HepG2 (cell line): ENCODE measurements around the gene DAB1. TPM values are rescaled to one million over a fixed set of nuclear protein-coding genes. Genes with fewer than 3 reads are reported as not detected.

Source experiments
- HHEX ChIP-seq: IDR thresholded peaks from 2 replicates; pipeline ENCODE4 v1.6.1; 2016; ENCODE audit warnings: control low read depth
- KMT2B ChIP-seq: IDR thresholded peaks from 2 replicates; pipeline ENCODE4 v1.6.1; 2016; ENCODE audit warnings: missing genetic modification reagents, missing compliant biosample characterization
- NR1H2 ChIP-seq: sonication (generic); formaldehyde crosslinking; IDR thresholded peaks from 2 replicates; pipeline ENCODE4 v1.8.1; 2022; ENCODE audit warnings: low read depth, missing genetic modification reagents, borderline replicate concordance
- RCOR2 ChIP-seq: IDR thresholded peaks from 2 replicates; pipeline ENCODE4 v1.6.1; 2016; ENCODE audit warnings: missing biosample characterization, missing genetic modification reagents
- SALL1 ChIP-seq: sonication (generic); formaldehyde crosslinking; IDR thresholded peaks from 2 replicates; pipeline ENCODE4 v1.8.0; 2022; ENCODE audit warnings: mild to moderate bottlenecking, missing genetic modification reagents
- SMAD3 ChIP-seq: sonication (generic); formaldehyde crosslinking; IDR thresholded peaks from 2 replicates; pipeline ENCODE4 v1.4.0; 2020; ENCODE audit warnings: missing genetic modification reagents
- TCF7L2 ChIP-seq: IDR thresholded peaks from 2 replicates; pipeline ENCODE4 v1.6.1; 2011; ENCODE audit warnings: mild to moderate bottlenecking, low read depth, low read length, moderate library complexity
- ZBTB3 ChIP-seq: sonication (generic); formaldehyde crosslinking; IDR thresholded peaks from 2 replicates; pipeline ENCODE4 v1.4.0; 2020; ENCODE audit warnings: low read depth, mild to moderate bottlenecking, moderate library complexity, missing genetic modification reagents, borderline replicate concordance
- ZFP82 ChIP-seq: sonication (generic); formaldehyde crosslinking; IDR thresholded peaks from 2 replicates; pipeline ENCODE4 v1.5.1; 2020; ENCODE audit warnings: mild to moderate bottlenecking, missing genetic modification reagents, borderline replicate concordance
- ZNF550 ChIP-seq: sonication (generic); formaldehyde crosslinking; IDR thresholded peaks from 2 replicates; pipeline ENCODE4 v1.4.0; 2020; ENCODE audit warnings: mild to moderate bottlenecking, missing genetic modification reagents, borderline replicate concordance
- ZNF619 ChIP-seq: sonication (generic); formaldehyde crosslinking; IDR thresholded peaks from 2 replicates; pipeline ENCODE4 v1.4.0; 2020; ENCODE audit warnings: mild to moderate bottlenecking, missing genetic modification reagents
- polyA plus RNA-seq, 8 experiments: library from polyadenylated mRNA; depleted of rRNA in 3 of 8; stranded (reverse) in 7 of 8; unstranded in 1 of 8; fragments of >200 nt; fragmentation: Illumina TruSeq in 4 of 8; extraction: Trizol in 4 of 8; gene quantifications; 2 replicates each; pipeline versions ENCODE4 v1.2.1 to v1.2.3, GENCODE V29; 2011 to 2016; ENCODE audit warnings: low read depth in 4 of 8, missing spikeins in 1 of 8, mixed read lengths in 1 of 8; ENCODE audit not compliant: insufficient read depth in 1 of 8
- total RNA-seq, 5 experiments: library from RNA; depleted of rRNA; stranded (reverse); fragments of >200 nt; fragmentation: Illumina TruSeq; extraction: Trizol; gene quantifications; 2 replicates each; pipeline ENCODE4 v1.2.3, GENCODE V29; 2016; ENCODE audit warnings: low read depth in 1 of 5
- TF ChIP-seq, protein P1 (sequence below): sonication (generic); formaldehyde crosslinking; IDR thresholded peaks from 2 replicates; pipeline ENCODE4 v1.4.0; 2020; ENCODE audit warnings: low read depth, missing genetic modification reagents
- TF ChIP-seq, protein P2 (sequence below): sonication (generic); formaldehyde crosslinking; IDR thresholded peaks from 2 replicates; pipeline ENCODE4 v1.8.0; 2022; ENCODE audit warnings: low read depth, missing genetic modification reagents
- TF ChIP-seq, protein P3 (sequence below): sonication (generic); formaldehyde crosslinking; IDR thresholded peaks from 2 replicates; pipeline ENCODE4 v1.8.1; 2023; ENCODE audit warnings: mild to moderate bottlenecking, moderate library complexity, missing genetic modification reagents
- TF ChIP-seq, protein P4 (sequence below), 2 experiments: sonication (generic) in 1 of 2; formaldehyde crosslinking in 1 of 2; IDR thresholded peaks; 2 replicates each; pipeline versions ENCODE4 v1.5.1 to v1.6.1; 2011 to 2020; ENCODE audit warnings: borderline replicate concordance in 1 of 2, low read depth in 1 of 2, low read length in 1 of 2, mild to moderate bottlenecking in 1 of 2, missing genetic modification reagents in 1 of 2, moderate library complexity in 1 of 2
- TF ChIP-seq, protein P5 (sequence below): sonication (generic); formaldehyde crosslinking; IDR thresholded peaks from 2 replicates; pipeline ENCODE4 v1.5.1; 2020; ENCODE audit warnings: missing genetic modification reagents, mild to moderate bottlenecking, borderline replicate concordance

Gene DAB1
- total and polyA plus RNA-seq, 2 of the 13 experiments (the other 11 are each of a cell fraction or from before 2014, with no cell fraction given) = 0.04 to 0.13 TPM

DNA sequence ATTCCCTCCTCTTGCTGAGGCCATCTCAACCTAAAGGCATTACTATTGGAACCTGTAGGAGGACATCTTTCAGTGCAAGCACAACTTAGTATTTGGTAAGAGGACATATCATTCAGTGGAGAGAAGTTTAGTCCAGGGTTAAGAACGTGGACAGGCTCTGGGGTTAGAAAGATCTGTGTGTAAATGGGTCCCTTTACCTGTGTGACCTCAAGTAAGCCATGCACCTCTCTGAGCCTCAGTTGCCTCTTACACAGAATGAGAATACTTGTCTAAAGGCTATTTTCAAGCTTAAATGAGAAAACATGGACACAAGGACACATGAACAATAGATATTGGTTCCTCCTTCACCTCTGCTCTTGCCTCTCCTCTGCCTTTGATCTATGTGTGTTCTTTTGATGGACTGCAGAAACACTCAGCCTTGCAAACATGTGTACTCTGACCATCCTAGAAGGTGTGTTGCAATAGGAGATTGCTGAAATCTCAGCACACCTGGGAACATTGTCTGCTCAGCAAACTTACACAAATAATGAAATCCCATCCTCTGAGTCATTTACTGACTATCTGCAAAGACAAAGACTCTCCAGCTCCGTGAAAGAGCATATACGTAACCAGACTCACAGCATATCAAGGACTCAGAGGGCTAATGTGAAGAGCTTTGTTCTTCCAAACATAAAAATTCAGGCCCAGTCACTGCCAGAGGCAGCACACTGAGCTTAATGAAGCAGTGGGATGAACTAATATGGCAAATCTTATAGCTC, 143.8 kb downstream of the DAB1 start (continued):
- TF ChIP-seq, protein P1, sequence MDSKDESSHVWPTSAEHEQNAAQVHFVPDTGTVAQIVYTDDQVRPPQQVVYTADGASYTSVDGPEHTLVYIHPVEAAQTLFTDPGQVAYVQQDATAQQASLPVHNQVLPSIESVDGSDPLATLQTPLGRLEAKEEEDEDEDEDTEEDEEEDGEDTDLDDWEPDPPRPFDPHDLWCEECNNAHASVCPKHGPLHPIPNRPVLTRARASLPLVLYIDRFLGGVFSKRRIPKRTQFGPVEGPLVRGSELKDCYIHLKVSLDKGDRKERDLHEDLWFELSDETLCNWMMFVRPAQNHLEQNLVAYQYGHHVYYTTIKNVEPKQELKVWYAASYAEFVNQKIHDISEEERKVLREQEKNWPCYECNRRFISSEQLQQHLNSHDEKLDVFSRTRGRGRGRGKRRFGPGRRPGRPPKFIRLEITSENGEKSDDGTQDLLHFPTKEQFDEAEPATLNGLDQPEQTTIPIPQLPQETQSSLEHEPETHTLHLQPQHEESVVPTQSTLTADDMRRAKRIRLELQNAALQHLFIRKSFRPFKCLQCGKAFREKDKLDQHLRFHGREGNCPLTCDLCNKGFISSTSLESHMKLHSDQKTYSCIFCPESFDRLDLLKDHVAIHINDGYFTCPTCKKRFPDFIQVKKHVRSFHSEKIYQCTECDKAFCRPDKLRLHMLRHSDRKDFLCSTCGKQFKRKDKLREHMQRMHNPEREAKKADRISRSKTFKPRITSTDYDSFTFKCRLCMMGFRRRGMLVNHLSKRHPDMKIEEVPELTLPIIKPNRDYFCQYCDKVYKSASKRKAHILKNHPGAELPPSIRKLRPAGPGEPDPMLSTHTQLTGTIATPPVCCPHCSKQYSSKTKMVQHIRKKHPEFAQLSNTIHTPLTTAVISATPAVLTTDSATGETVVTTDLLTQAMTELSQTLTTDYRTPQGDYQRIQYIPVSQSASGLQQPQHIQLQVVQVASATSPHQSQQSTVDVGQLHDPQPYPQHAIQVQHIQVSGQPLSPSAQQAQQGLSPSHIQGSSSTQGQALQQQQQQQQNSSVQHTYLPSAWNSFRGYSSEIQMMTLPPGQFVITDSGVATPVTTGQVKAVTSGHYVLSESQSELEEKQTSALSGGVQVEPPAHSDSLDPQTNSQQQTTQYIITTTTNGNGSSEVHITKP (CRISPR knock-in tag) = peak; percentile 85
- TF ChIP-seq, protein P2, sequence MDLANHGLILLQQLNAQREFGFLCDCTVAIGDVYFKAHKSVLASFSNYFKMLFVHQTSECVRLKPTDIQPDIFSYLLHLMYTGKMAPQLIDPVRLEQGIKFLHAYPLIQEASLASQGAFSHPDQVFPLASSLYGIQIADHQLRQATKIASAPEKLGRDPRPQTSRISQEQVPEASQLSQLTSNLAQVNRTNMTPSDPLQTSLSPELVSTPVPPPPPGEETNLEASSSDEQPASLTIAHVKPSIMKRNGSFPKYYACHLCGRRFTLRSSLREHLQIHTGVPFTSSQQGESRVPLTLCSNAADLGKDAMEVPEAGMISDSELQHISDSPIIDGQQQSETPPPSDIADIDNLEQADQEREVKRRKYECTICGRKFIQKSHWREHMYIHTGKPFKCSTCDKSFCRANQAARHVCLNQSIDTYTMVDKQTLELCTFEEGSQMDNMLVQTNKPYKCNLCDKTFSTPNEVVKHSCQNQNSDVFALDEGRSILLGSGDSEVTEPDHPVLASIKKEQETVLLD (CRISPR knock-in tag) = 0 out of 2 replicates have a peak, but pooled peaks have one; percentile 38
- TF ChIP-seq, protein P3, sequence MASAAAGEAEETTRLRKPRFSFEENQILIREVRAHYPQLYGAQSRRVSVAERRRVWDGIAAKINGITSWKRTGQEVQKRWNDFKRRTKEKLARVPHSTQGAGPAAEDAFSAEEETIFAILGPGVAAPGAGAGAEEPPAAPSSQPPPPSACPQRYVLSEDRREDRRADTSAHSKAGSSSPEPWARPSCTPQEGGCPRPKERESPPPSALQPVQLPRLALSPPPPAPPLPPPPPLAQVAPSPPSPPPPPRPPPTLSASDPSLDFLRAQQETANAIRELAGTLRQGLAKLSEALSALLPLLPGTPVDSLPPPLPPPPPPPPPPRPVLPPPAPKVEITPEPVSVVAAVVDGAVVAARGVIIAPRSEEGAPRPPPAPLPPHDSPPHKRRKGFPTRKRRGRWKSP (CRISPR knock-in tag) = peak; percentile 88
- TF ChIP-seq ZFP82 (CRISPR knock-in tag) (peak; percentile 65; the same call in 1 of the 2 replicates), TCF7L2 (peak; percentile 99), SMAD3 (CRISPR knock-in tag) (peak; percentile 99), SALL1 (peak; percentile 98), HHEX (CRISPR knock-in tag) (peak; percentile 95), ZNF550 (no peak), ZNF619 (CRISPR knock-in tag) (no peak), NR1H2 (CRISPR knock-in tag) (no peak; the same call in 1 of the 2 replicates), KMT2B (CRISPR knock-in tag) (peak; percentile 63; the same call in 1 of the 2 replicates), ZBTB3 (CRISPR knock-in tag) (no peak), RCOR2 (CRISPR knock-in tag) (peak; percentile 100)
- TF ChIP-seq, protein P4, sequence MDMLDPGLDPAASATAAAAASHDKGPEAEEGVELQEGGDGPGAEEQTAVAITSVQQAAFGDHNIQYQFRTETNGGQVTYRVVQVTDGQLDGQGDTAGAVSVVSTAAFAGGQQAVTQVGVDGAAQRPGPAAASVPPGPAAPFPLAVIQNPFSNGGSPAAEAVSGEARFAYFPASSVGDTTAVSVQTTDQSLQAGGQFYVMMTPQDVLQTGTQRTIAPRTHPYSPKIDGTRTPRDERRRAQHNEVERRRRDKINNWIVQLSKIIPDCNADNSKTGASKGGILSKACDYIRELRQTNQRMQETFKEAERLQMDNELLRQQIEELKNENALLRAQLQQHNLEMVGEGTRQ (IDR thresholded peaks at IDR 0.05; ENCODE audit: low read depth, low read length) = no peak
- TF ChIP-seq, protein P4 (CRISPR knock-in tag; IDR thresholded peaks at IDR 0.05; ENCODE audit: borderline replicate concordance) = 0 out of 2 replicates have a peak, but pooled peaks have one; percentile 41
- TF ChIP-seq, protein P5, sequence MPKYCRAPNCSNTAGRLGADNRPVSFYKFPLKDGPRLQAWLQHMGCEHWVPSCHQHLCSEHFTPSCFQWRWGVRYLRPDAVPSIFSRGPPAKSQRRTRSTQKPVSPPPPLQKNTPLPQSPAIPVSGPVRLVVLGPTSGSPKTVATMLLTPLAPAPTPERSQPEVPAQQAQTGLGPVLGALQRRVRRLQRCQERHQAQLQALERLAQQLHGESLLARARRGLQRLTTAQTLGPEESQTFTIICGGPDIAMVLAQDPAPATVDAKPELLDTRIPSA (CRISPR knock-in tag) = no peak
